Effector memory CD4-positive, alpha-beta T cell (primary cell): ENCODE results near the gene NDUFB2.
"Not testable (repeated sequence)": the region's sequence is repeated elsewhere in the genome, so short reads cannot be mapped to it uniquely, and the experiment has no call there.

Experiments
- DNase-seq, 3 donors: peaks; one replicate each; pipeline ENCODE4 v3.0.0-alpha.2; 2020
- H3K27ac ChIP-seq: 2 replicates; pipeline ENCODE4 v1.7.0; 2013; ENCODE audit warnings: mild to moderate bottlenecking, low read length, moderate library complexity; ENCODE audit not compliant: insufficient read depth, poor library complexity, severe bottlenecking
- H3K27me3 ChIP-seq: replicated peaks from 2 replicates; pipeline ENCODE4 v1.7.0; 2013; ENCODE audit warnings: mild to moderate bottlenecking, low read length; ENCODE audit not compliant: insufficient read depth, control insufficient read depth, poor library complexity, severe bottlenecking
- H3K36me3 ChIP-seq: 2 replicates; pipeline ENCODE4 v1.7.0; 2013; ENCODE audit warnings: mild to moderate bottlenecking, low read length, moderate library complexity; ENCODE audit not compliant: control insufficient read depth, insufficient read depth
- H3K4me1 ChIP-seq: 2 replicates; pipeline ENCODE4 v1.7.0; 2013; ENCODE audit warnings: low read length, mild to moderate bottlenecking; ENCODE audit not compliant: control insufficient read depth, insufficient read depth, poor library complexity, severe bottlenecking
- H3K4me3 ChIP-seq: 2 replicates; pipeline ENCODE4 v1.7.0; 2013; ENCODE audit warnings: low read length, low read depth, mild to moderate bottlenecking; ENCODE audit not compliant: insufficient read depth, poor library complexity, severe bottlenecking
- H3K9me3 ChIP-seq: 2 replicates; pipeline ENCODE4 v1.7.0; 2013; ENCODE audit warnings: mild to moderate bottlenecking, low read length, moderate library complexity; ENCODE audit not compliant: control insufficient read depth

The NDUFB2 gene

DNA sequence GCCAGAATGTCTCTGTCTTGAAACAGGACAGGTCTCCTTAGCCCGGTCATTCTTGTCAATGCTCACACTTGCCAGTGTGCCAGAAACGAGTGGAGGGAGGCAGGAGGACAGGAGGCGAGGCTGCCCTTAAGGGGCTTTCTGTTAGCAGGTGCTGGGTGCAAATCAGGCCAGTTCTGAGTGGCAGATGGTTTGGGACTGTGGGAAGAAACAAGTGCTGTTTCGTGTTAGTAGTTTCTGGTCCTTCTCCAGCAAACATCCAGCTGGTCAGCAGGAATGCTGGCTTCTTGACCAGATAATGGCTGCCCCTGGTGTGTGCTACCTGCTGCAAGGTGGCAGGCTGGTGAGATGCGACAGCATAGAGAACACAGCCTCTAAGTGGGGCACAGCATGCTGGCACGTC, 8.2 kb upstream of the NDUFB2 start:
- peaks cover 34% of the 10 kb centered on the region for H3K36me3 ChIP-seq
- H3K9me3 ChIP-seq, result no peaks in the 10 kb centered on the region
- no peaks in the 10 kb centered on the region for H3K4me1 ChIP-seq
- no peak overlapping the region for H3K4me3 ChIP-seq
- DNase-seq, result no peak
- no peak overlapping the region for H3K27ac ChIP-seq
- H3K27me3 ChIP-seq, result no peaks in the 10 kb centered on the region

DNA sequence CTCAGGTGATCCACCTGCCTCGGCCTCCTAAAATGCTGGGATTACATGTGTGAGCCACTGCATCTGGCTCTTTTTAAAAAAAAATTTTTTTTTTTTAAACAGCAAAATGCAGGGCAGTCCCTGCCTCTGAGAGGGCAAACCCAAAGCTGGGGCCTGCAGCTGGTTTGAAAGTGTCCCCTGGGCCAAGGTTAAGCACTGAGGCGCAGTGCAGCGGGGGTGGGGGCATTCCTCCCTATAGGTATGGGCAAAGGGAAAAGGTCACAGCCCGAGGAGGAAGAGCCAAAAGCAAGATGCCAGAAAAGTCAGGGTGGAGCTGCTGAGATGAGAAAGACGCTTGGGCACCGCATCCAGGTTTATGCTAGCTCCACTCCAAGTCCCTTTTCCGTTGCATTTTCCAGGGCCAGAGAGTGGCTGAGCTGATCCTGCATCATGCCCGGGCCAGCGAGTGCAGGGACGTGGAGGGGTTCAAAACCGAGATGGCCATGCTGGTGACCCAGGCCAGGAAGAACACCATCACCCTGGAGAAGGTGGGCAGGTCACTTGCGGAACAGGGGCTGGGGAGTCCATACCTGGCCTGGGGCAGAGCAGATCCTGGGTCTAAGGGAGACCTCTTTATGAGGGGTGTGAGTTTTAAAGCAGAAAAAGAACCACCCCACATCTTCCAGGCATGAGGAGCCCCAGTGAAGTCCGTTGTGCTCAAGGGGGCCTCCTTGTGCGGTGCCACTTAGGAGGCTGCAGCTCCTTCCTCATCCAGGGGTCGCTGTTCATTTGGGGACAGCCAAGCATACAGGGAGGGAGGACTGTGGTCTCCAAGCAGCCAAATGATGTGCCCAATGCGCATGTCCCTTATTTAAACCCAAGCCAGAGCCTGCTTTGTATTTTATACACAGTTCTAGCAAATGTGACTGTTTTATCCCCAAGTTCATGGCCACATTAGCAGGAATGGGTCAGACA, 7.0 kb upstream of the NDUFB2 start:
- Histone ChIP-seq H3K4me3 (no peak overlapping the region), H3K27ac (no peak overlapping the region), H3K36me3 (peaks cover 28% of the 10 kb centered on the region), H3K9me3 (no peaks in the 10 kb centered on the region), H3K27me3 (no peaks in the 10 kb centered on the region), H3K4me1 (no peaks in the 10 kb centered on the region)
- no peak for DNase-seq

DNA sequence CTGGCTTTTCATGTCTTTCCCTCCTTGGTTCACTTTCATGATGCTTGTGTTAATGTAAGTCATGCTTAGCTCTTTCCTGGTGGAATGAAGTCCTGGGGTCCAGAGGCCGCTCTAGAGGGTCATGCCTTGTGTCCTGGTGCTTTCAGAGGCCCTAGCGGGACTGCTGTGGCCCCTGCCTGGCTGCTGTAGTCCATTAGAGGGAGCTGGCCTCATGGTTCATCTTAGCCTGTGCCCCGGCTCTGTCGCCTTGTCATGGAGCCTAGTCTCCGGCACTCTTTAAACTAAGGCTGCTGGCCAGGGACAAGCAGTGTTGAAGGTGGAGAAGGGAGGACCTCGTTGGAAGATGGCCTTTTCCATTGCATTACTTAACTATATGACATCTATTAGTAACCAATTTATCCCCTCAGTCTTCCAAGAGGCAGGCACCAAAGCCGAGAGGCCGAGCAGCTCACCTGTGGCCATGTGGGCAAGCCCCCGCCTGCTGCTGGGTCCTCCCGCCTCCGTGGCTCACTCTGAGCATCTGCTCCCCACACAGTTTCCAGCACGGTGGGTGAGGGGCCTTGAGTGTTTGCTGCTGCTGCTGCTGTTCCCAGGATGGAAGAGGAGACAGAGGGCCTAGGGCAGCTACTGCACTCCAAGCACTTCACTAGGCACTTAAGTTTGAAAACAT, 5.0 kb upstream of the NDUFB2 start:
- Histone ChIP-seq H3K27ac (no peak overlapping the region), H3K36me3 (peaks cover 27% of the 10 kb centered on the region), H3K4me3 (no peak overlapping the region), H3K4me1 (peaks cover 6% of the 10 kb centered on the region), H3K9me3 (no peaks in the 10 kb centered on the region), H3K27me3 (no peaks in the 10 kb centered on the region)
- DNase-seq, result no peak

DNA sequence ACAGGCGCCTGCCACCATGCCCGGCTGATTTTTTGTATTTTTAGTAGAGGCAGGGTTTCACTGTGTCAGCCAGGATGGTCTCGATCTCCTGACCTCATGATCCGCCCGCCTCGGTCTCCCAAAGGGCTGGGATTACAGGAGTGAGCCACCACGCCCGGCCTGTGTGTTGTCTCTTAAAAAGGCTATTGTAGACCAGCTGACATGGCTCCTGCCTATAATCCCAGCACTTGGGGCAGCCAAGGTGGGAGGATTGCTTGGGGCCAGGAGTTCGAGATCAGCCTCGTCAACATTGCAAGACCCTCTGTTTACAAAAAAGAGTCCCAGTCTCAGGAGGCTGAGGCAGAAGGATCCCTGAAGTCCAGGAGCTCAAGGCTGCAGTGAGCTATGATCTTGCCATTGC, 2.7 kb upstream of the NDUFB2 start:
- H3K27me3 ChIP-seq, H3K27ac ChIP-seq, DNase-seq, H3K9me3 ChIP-seq, H3K4me3 ChIP-seq: not testable (repeated sequence)
- Histone ChIP-seq H3K4me1 (peaks cover 18% of the 10 kb centered on the region), H3K36me3 (peaks cover 16% of the 10 kb centered on the region)

DNA sequence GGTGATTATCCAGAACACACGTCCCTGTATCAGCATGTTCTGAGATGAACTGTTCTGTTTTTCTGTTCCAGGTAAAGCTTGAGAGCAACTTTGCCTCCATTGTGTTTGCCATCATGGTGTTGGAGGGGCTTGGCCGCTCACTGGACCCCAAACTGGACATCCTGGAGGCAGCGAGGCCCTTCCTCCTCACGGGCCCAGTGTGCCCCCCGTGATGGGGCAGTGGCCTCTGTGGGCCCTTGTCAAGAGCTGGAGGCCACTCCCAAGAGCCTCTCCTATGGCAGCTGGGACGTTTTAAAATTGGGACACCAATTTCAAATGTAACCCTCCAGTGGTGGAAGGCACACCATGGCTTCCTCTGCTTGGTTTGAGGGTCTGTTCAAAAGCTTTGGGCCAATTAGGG, 1.9 kb upstream of the NDUFB2 start:
- no peak overlapping the region for H3K4me3 ChIP-seq
- peaks cover 18% of the 10 kb centered on the region for H3K4me1 ChIP-seq
- no peaks in the 10 kb centered on the region for H3K27me3 ChIP-seq
- peaks cover 11% of the 10 kb centered on the region for H3K36me3 ChIP-seq
- no peak overlapping the region for H3K27ac ChIP-seq
- DNase-seq, result no peak
- H3K9me3 ChIP-seq, result no peaks in the 10 kb centered on the region

DNA sequence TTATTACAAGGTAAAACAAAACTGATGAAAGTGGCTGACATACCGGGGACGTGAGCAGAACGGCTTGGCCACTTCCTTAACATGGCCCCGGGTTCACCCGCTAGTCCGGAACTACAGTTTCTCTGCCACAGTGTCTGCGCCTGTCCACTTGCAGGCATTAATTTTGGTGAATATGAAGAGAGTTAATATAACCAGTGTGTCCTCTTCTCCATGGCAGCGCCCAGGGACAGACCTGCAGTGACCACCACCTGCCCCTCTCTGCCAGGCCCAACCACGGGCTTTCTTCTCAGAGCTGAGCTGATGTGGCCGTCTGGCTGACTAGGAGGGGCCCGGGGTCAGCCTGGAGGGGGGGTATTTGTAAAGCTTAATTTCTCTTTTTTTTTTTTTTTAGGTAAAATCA, 1.1 kb upstream of the NDUFB2 start:
- no peaks in the 10 kb centered on the region for H3K9me3 ChIP-seq
- H3K4me3 ChIP-seq, result no peak overlapping the region
- H3K4me1 ChIP-seq, result peaks cover 18% of the 10 kb centered on the region
- peaks cover 6% of the 10 kb centered on the region for H3K36me3 ChIP-seq
- DNase-seq, result no peak
- H3K27ac ChIP-seq, result peak overlapping the region; percentile 94
- H3K27me3 ChIP-seq, result no peaks in the 10 kb centered on the region

DNA sequence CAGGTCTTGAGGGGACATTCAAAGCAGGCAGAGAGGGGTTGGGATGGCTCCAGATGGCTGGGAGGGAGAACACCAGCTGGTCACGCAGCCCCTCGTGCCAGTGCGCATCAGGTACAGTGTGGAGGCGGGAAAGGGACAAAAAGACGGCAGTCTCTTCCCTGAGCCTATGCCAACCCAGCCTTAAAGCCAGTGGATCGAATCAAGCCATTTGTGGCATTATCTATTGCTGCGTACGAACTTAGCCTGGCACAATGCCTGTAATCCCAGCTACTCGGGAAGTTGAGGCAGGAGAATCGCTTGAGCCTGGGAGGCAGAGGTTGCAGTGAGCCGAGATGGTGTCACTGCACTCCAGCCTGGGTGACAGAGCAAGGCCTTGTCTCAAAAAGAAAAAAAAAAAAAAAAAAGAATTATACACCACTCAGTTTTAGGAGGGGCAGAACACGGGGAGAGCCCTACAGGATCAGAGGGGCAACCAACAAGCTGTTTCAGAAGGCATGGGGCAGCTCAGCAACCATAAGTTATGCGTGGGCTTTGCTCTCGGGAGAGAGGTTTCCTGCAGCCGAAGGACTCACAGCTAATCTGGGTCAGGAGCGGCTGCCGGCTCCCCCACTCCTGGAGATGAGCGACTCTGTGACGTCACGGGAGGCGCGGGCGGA, 356 bp upstream of the NDUFB2 start:
- DNase-seq, result peak; percentile 87 to 93 (median 89)
- Histone ChIP-seq H3K4me1 (peaks cover 18% of the 10 kb centered on the region), H3K27ac (peak overlapping the region; percentile 94), H3K4me3 (peak overlapping the region; percentile 100), H3K36me3 (no peaks in the 10 kb centered on the region), H3K9me3 (no peaks in the 10 kb centered on the region), H3K27me3 (no peaks in the 10 kb centered on the region)

DNA sequence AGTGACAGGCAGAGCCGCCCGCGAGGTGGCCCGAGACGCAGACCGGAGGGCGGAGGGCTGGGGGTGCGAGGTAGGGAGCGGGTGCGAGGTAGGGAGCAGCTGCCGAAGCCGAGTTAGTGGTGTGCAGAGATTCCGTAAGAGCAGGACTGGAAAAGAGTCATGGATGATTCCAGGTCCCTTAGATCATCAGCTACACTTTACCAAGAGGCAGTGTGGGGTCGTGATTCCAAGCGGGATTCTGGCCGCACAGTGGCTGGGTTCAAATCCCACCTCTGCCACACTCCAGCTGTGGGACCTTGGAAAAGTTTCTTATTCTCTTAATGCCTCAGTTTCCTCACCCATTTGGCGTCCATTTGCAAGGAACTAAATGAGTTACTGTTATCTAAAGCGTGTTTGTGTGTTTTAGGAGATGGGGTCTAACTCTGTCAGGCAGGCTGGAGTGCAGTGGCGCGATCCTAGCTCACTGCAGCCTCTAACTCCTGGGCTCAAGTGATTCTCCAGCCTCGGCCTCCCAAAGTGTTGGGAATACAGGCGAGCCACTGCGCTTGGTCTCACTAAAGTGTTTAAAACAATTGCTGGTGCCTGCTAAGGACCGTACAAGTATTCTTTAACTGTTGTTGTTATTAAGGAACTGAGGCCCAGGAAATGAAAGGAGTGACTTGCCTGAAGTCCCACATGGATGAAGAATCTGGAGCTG, 1.1 kb downstream of the NDUFB2 start:
- peak overlapping the region; percentile 94 for H3K27ac ChIP-seq
- H3K9me3 ChIP-seq, result no peaks in the 10 kb centered on the region
- no peaks in the 10 kb centered on the region for H3K36me3 ChIP-seq
- H3K4me3 ChIP-seq, result peak overlapping the region; percentile 100
- no peak for DNase-seq
- no peaks in the 10 kb centered on the region for H3K27me3 ChIP-seq
- H3K4me1 ChIP-seq, result peaks cover 18% of the 10 kb centered on the region

DNA sequence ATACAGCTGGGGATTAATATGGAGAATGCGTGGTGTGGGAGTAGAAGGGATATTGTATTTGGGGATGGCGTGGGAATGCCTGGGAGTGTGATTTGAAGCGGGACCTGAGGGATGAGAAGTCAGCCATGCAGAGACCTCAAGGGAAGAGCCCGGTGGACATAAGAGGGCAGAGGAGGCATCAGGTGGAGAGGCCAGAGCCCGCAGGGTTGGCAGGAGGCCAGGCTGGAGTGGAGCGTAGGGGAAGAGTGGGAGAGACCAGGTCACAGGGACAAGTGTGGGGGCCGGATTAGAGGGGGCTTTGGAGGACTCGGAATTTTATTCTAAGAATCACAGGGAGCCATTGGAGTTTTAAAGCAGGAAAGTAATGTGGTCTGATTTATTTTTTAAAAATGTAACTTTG, 2.0 kb downstream of the NDUFB2 start:
- H3K36me3 ChIP-seq, result no peaks in the 10 kb centered on the region
- no peak overlapping the region for H3K4me3 ChIP-seq
- H3K4me1 ChIP-seq, result peaks cover 18% of the 10 kb centered on the region
- no peaks in the 10 kb centered on the region for H3K9me3 ChIP-seq
- H3K27ac ChIP-seq, result no peak overlapping the region
- no peaks in the 10 kb centered on the region for H3K27me3 ChIP-seq
- no peak for DNase-seq
